Uterus (tissue), 2 donors: ENCODE results near the gene CACNA1F.

Source experiments
- POLR2A ChIP-seq, 2 donors: fragments of 450-650 bp; IDR thresholded peaks; one replicate each; pipeline ENCODE4 v1.6.1; 2016; ENCODE audit warnings: antibody characterized with exemption in 2 of 2, mild to moderate bottlenecking in 1 of 2, moderate library complexity in 1 of 2
- TF ChIP-seq, protein P1 (sequence below), 4 experiments: fragments of 200-600 bp in 2 of 4; fragments of 450-650 bp in 2 of 4; sonication (generic) in 2 of 4; IDR thresholded peaks; one replicate each; pipeline ENCODE4 v1.5.1; 2016 to 2019; ENCODE audit warnings: antibody characterized with exemption in 4 of 4, mild to moderate bottlenecking in 2 of 4, moderate library complexity in 1 of 4

- TF ChIP-seq, protein P1, sequence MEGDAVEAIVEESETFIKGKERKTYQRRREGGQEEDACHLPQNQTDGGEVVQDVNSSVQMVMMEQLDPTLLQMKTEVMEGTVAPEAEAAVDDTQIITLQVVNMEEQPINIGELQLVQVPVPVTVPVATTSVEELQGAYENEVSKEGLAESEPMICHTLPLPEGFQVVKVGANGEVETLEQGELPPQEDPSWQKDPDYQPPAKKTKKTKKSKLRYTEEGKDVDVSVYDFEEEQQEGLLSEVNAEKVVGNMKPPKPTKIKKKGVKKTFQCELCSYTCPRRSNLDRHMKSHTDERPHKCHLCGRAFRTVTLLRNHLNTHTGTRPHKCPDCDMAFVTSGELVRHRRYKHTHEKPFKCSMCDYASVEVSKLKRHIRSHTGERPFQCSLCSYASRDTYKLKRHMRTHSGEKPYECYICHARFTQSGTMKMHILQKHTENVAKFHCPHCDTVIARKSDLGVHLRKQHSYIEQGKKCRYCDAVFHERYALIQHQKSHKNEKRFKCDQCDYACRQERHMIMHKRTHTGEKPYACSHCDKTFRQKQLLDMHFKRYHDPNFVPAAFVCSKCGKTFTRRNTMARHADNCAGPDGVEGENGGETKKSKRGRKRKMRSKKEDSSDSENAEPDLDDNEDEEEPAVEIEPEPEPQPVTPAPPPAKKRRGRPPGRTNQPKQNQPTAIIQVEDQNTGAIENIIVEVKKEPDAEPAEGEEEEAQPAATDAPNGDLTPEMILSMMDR (IDR thresholded peaks at IDR 0.05): no peak
- TF ChIP-seq POLR2A (IDR thresholded peaks at IDR 0.05): no peak
These were observed 5.0 kb downstream of the CACNA1F start for GRCh38 chrX:49228185-49228584.
